ENCODE data around the gene CD247.

CD247 gene

GRCh38 chr1:167511374-167511986 lies 6.8 kb downstream of the CD247 start:
- DNase-seq (ENCODE audit: low spot score), result no peak

GRCh38 chr1:167510881-167511280 lies 7.4 kb downstream of the CD247 start:
- DNase-seq (ENCODE audit: low spot score), result no peak

GRCh38 chr1:167510244-167510643 lies 8.1 kb downstream of the CD247 start:
- DNase-seq (ENCODE audit: low spot score), result no peak

- DNase-seq (ENCODE audit: low spot score), result no peak
Measured at GRCh38 chr1:167509587-167509986, 8.7 kb downstream of the CD247 start.

GRCh38 chr1:167507719-167508118 lies 10.6 kb downstream of the CD247 start:
- DNase-seq (ENCODE audit: low spot score), result no peak

- no peak for DNase-seq (ENCODE audit: low spot score)
Measured at GRCh38 chr1:167504467-167504827, 13.9 kb downstream of the CD247 start.

GRCh38 chr1:167503626-167504466 lies 14.5 kb downstream of the CD247 start:
- DNase-seq (ENCODE audit: low spot score), result no peak

GRCh38 chr1:167502719-167503462 lies 15.4 kb downstream of the CD247 start:
- DNase-seq (ENCODE audit: low spot score), result no peak

- no peak for DNase-seq (ENCODE audit: low spot score)
Measured at GRCh38 chr1:167502192-167502551, 16.2 kb downstream of the CD247 start.

GRCh38 chr1:167501515-167502191 lies 16.7 kb downstream of the CD247 start:
- no peak for DNase-seq (ENCODE audit: low spot score)

- peak; percentile 53 for DNase-seq (ENCODE audit: low spot score)
Measured at GRCh38 chr1:167500283-167500860, 18.0 kb downstream of the CD247 start.

GRCh38 chr1:167499664-167500101 lies 18.6 kb downstream of the CD247 start:
- DNase-seq (ENCODE audit: low spot score), result peak; percentile 13

GRCh38 chr1:167499106-167499505 lies 19.2 kb downstream of the CD247 start:
- no peak for DNase-seq (ENCODE audit: low spot score)

- DNase-seq (ENCODE audit: low spot score), result no peak
Measured at GRCh38 chr1:167496797-167497619, 21.3 kb downstream of the CD247 start.

- no peak for DNase-seq (ENCODE audit: low spot score)
Measured at GRCh38 chr1:167493372-167493771, 25.0 kb downstream of the CD247 start.

- DNase-seq (ENCODE audit: low spot score), result no peak
Measured at GRCh38 chr1:167492481-167492910, 25.8 kb downstream of the CD247 start.

GRCh38 chr1:167491586-167492461 lies 26.5 kb downstream of the CD247 start:
- DNase-seq (ENCODE audit: low spot score), result no peak

- DNase-seq (ENCODE audit: low spot score), result no peak
Measured at GRCh38 chr1:167490765-167491164, 27.6 kb downstream of the CD247 start.

- DNase-seq (ENCODE audit: low spot score), result no peak
Measured at GRCh38 chr1:167489571-167490340, 28.6 kb downstream of the CD247 start.

Data from putamen (tissue), 1 donor.